Nucleus accumbens (tissue), 56 donors: Measurements from ENCODE around the gene IL1RAPL1.

Experiments
- DNase-seq, 56 donors: peaks; one replicate each; lab custom pipeline; 2025; lab: John Stamatoyannopoulos, UW

Gene IL1RAPL1

GRCh38 chrX:28922106-28922505 is 334.9 kb downstream of the IL1RAPL1 start:
- no peak for DNase-seq

GRCh38 chrX:28946846-28947245 is 359.6 kb downstream of the IL1RAPL1 start:
- no peak for DNase-seq

- DNase-seq, result no peak
Observed at GRCh38 chrX:28960063-28960462, 372.8 kb downstream of the IL1RAPL1 start.

- peak in 1 of 56 donors; percentile 2 for DNase-seq
Observed at GRCh38 chrX:28966331-28966730, 379.1 kb downstream of the IL1RAPL1 start.

- DNase-seq, result no peak
Observed at GRCh38 chrX:28969126-28969525, 381.9 kb downstream of the IL1RAPL1 start.

GRCh38 chrX:28979877-28980276 is 392.6 kb downstream of the IL1RAPL1 start:
- DNase-seq, result no peak

GRCh38 chrX:28981952-28982351 is 394.7 kb downstream of the IL1RAPL1 start:
- DNase-seq, result no peak

GRCh38 chrX:28988246-28988645 is 401.0 kb downstream of the IL1RAPL1 start:
- DNase-seq, result peak in 4 of 56 donors; percentile 0 to 3 (median 1)

GRCh38 chrX:28997706-28998463 is 410.6 kb downstream of the IL1RAPL1 start:
- no peak for DNase-seq

GRCh38 chrX:28998609-28999135 is 411.4 kb downstream of the IL1RAPL1 start:
- DNase-seq, result no peak

GRCh38 chrX:29012867-29013266 is 425.6 kb downstream of the IL1RAPL1 start:
- DNase-seq, result no peak

GRCh38 chrX:29023207-29023606 is 436.0 kb downstream of the IL1RAPL1 start:
- no peak for DNase-seq

- DNase-seq, result no peak
Observed at GRCh38 chrX:29024871-29025270, 437.6 kb downstream of the IL1RAPL1 start.

GRCh38 chrX:29039501-29039900 is 452.3 kb downstream of the IL1RAPL1 start:
- DNase-seq, result no peak

GRCh38 chrX:29040160-29040559 is 452.9 kb downstream of the IL1RAPL1 start:
- no peak for DNase-seq

GRCh38 chrX:29042341-29042740 is 455.1 kb downstream of the IL1RAPL1 start:
- DNase-seq, result no peak

- DNase-seq, result no peak
Observed at GRCh38 chrX:29043746-29044145, 456.5 kb downstream of the IL1RAPL1 start.

GRCh38 chrX:29044423-29045184 is 457.4 kb downstream of the IL1RAPL1 start:
- no peak for DNase-seq

- no peak for DNase-seq
Observed at GRCh38 chrX:29065477-29065876, 478.2 kb downstream of the IL1RAPL1 start.

- DNase-seq, result no peak
Observed at GRCh38 chrX:29066516-29066915, 479.3 kb downstream of the IL1RAPL1 start.

GRCh38 chrX:29067351-29067750 is 480.1 kb downstream of the IL1RAPL1 start:
- no peak for DNase-seq
